H9 (cell line): ENCODE data around the gene ITGB3. TPM values are rescaled to one million over a fixed set of nuclear protein-coding genes. Genes with fewer than 3 reads are reported as not detected.

Experiments
- DNase-seq: peaks from one replicate; pipeline ENCODE4 v3.0.0-alpha.2; 2017
- H2AFZ ChIP-seq: one replicate; pipeline ENCODE4 v1.6.1; 2013; ENCODE audit warnings: mild to moderate bottlenecking, low read length, control low read depth, moderate library complexity
- H2AK5ac ChIP-seq: 2 replicates; pipeline ENCODE4 v1.6.1; 2013; ENCODE audit warnings: low read length, control low read depth, mixed read lengths; ENCODE audit not compliant: insufficient read length
- H2BK120ac ChIP-seq: one replicate; pipeline ENCODE4 v1.6.1; 2013; ENCODE audit warnings: low read depth, mild to moderate bottlenecking, low read length, control low read depth, inconsistent platforms; ENCODE audit not compliant: poor library complexity, severe bottlenecking
- H2BK12ac ChIP-seq: 2 replicates; pipeline ENCODE4 v1.6.1; 2013; ENCODE audit warnings: low read length, control low read depth, mixed read lengths, low read depth; ENCODE audit not compliant: insufficient read length
- H2BK15ac ChIP-seq: 2 replicates; pipeline ENCODE4 v1.6.1; 2013; ENCODE audit warnings: low read depth, low read length, control low read depth
- H2BK20ac ChIP-seq: one replicate; pipeline ENCODE4 v1.6.1; 2013; ENCODE audit warnings: low read depth, mild to moderate bottlenecking, low read length, control low read depth, inconsistent platforms; ENCODE audit not compliant: poor library complexity, severe bottlenecking
- H2BK5ac ChIP-seq: 2 replicates; pipeline ENCODE4 v1.6.1; 2013; ENCODE audit warnings: low read length, control low read depth, mixed read lengths; ENCODE audit not compliant: insufficient read length
- H3K14ac ChIP-seq: 2 replicates; pipeline ENCODE4 v1.6.1; 2013; ENCODE audit warnings: low read length, control low read depth; ENCODE audit not compliant: insufficient read depth
- H3K18ac ChIP-seq: 2 replicates; pipeline ENCODE4 v1.6.1; 2013; ENCODE audit warnings: low read depth, mild to moderate bottlenecking, mixed read lengths, low read length, control low read depth; ENCODE audit not compliant: insufficient read length
- H3K23ac ChIP-seq: 2 replicates; pipeline ENCODE4 v1.6.1; 2013; ENCODE audit warnings: low read length, control low read depth, mixed read lengths, low read depth; ENCODE audit not compliant: insufficient read length
- H3K23me2 ChIP-seq: 2 replicates; pipeline ENCODE4 v1.6.1; 2013; ENCODE audit warnings: low read depth, mild to moderate bottlenecking, mixed read lengths, low read length, control low read depth; ENCODE audit not compliant: insufficient read length, poor library complexity, severe bottlenecking
- H3K27ac ChIP-seq: 2 replicates; pipeline ENCODE4 v1.5.1; 2013; ENCODE audit warnings: low read length, control low read depth, mixed read lengths, low read depth; ENCODE audit not compliant: insufficient read length
- H3K27me3 ChIP-seq: 2 replicates; pipeline ENCODE4 v1.6.1; 2013; ENCODE audit warnings: low read length, control low read depth, inconsistent platforms; ENCODE audit not compliant: insufficient read depth
- H3K4ac ChIP-seq: 2 replicates; pipeline ENCODE4 v1.6.1; 2013; ENCODE audit warnings: low read depth, mild to moderate bottlenecking, control low read depth, inconsistent platforms, low read length, moderate library complexity
- H3K4me1 ChIP-seq: 2 replicates; pipeline ENCODE4 v1.6.1; 2013; ENCODE audit warnings: low read length, control low read depth, inconsistent platforms; ENCODE audit not compliant: insufficient read depth
- H3K4me2 ChIP-seq: 2 replicates; pipeline ENCODE4 v1.6.1; 2013; ENCODE audit warnings: low read length, control low read depth, mixed read lengths; ENCODE audit not compliant: insufficient read length, insufficient read depth
- H3K56ac ChIP-seq: 2 replicates; pipeline ENCODE4 v1.6.1; 2013; ENCODE audit warnings: low read depth, mild to moderate bottlenecking, mixed read lengths, low read length, control low read depth; ENCODE audit not compliant: insufficient read length
- H3K79me1 ChIP-seq: 2 replicates; pipeline ENCODE4 v1.6.1; 2013; ENCODE audit warnings: low read depth, mild to moderate bottlenecking, moderate library complexity, low read length, control low read depth, inconsistent platforms; ENCODE audit not compliant: insufficient read depth, poor library complexity, severe bottlenecking
- H3K79me2 ChIP-seq: 2 replicates; pipeline ENCODE4 v1.6.1; 2013; ENCODE audit warnings: low read length, control low read depth, inconsistent platforms; ENCODE audit not compliant: insufficient read depth
- H3K9ac ChIP-seq: 2 replicates; pipeline ENCODE4 v1.6.1; 2013; ENCODE audit warnings: low read length, control low read depth, mixed read lengths; ENCODE audit not compliant: insufficient read length; ENCODE audit errors: extremely low read depth
- H3K9me3 ChIP-seq: one replicate; pipeline ENCODE4 v1.6.1; 2013; ENCODE audit warnings: low read depth, low read length, inconsistent platforms; ENCODE audit not compliant: control insufficient read depth
- H3T11ph ChIP-seq: one replicate; pipeline ENCODE4 v1.6.1; 2013; ENCODE audit warnings: mild to moderate bottlenecking, low read length, control low read depth, inconsistent platforms
- H4K20me1 ChIP-seq: one replicate; pipeline ENCODE4 v1.6.1; 2013; ENCODE audit not compliant: control insufficient read depth, insufficient read length, insufficient read depth
- H4K5ac ChIP-seq: 2 replicates; pipeline ENCODE4 v1.6.1; 2013; ENCODE audit warnings: low read depth, mild to moderate bottlenecking, mixed read lengths, low read length, control low read depth; ENCODE audit not compliant: insufficient read length
- H4K8ac ChIP-seq: replicated peaks from 2 replicates; pipeline ENCODE4 v1.6.1; 2013; ENCODE audit warnings: low read length, control low read depth, mixed read lengths, low read depth; ENCODE audit not compliant: insufficient read length
- H4K91ac ChIP-seq: 2 replicates; pipeline ENCODE4 v1.6.1; 2013; ENCODE audit warnings: low read depth, mild to moderate bottlenecking, moderate library complexity, mixed read lengths, low read length, control low read depth; ENCODE audit not compliant: insufficient read length
- H3K27ac Mint-ChIP-seq, 3 experiments: 2 replicates in 2 of 3; 3 replicates in 1 of 3; pipeline ENCODE4 v1.8.0; 2020 to 2021; ENCODE audit warnings: mixed read lengths in 3 of 3, mild to moderate bottlenecking in 1 of 3, moderate library complexity in 1 of 3
- H3K27me3 Mint-ChIP-seq: 2 replicates; pipeline ENCODE4 v1.8.0; 2021; ENCODE audit warnings: low read depth, mild to moderate bottlenecking, moderate library complexity, mixed read lengths
- H3K36me3 Mint-ChIP-seq, 3 experiments: 2 replicates in 2 of 3; 3 replicates in 1 of 3; pipeline ENCODE4 v1.8.0; 2020 to 2021; ENCODE audit warnings: low read depth in 3 of 3, mixed read lengths in 3 of 3; ENCODE audit not compliant: insufficient read depth in 1 of 3
- H3K4me1 Mint-ChIP-seq, 2 experiments: 2 replicates each; pipeline ENCODE4 v1.8.0; 2020; ENCODE audit warnings: mixed read lengths in 2 of 2
- H3K4me3 Mint-ChIP-seq, 2 experiments: 2 replicates in 1 of 2; 3 replicates in 1 of 2; pipeline ENCODE4 v1.8.0; 2020 to 2021; ENCODE audit warnings: mild to moderate bottlenecking in 2 of 2, mixed read lengths in 2 of 2, moderate library complexity in 1 of 2
- H3K9me3 Mint-ChIP-seq, 2 experiments: 2 replicates in 1 of 2; 3 replicates in 1 of 2; pipeline ENCODE4 v1.8.0; 2020; ENCODE audit warnings: mild to moderate bottlenecking in 2 of 2, mixed read lengths in 2 of 2, moderate library complexity in 1 of 2
- CTCF ChIP-seq: fragments of 200-600 bp; sonication (generic); conservative IDR thresholded peaks from 3 replicates; pipeline ENCODE4 v1.8.0; 2021; ENCODE audit warnings: antibody characterized with exemption, mild to moderate bottlenecking
- WGBS: extraction: QIAGEN DNeasy Blood & Tissue Kit; methylation state at CpG from one replicate; pipeline ENCODE4 v1.1.7; 2013; ENCODE audit warnings: missing lambda C conversion rate, low lambda C conversion rate, mixed read lengths; ENCODE audit not compliant: insufficient read length; ENCODE audit errors: extremely low coverage; 5-methylcytosine and 5-hydroxymethylcytosine counted together
- total RNA-seq: library from RNA; stranded (reverse); gene quantifications from 2 replicates; pipeline ENCODE4 v1.2.1, GENCODE V29; 2021

ITGB3 gene
- total RNA-seq, 1 experiment from 2014 or later: not detected

- H3K79me2 ChIP-seq: no peaks in the 10 kb centered on the region
- H3K4me2 ChIP-seq: no peak overlapping the region
- no peaks in the 10 kb centered on the region for H3K79me1 ChIP-seq
- no peak overlapping the region for H4K91ac ChIP-seq
- no peaks in the 10 kb centered on the region for H4K20me1 ChIP-seq
- H3K9ac ChIP-seq: no peak overlapping the region
- peaks cover 2% of the 10 kb centered on the region; the same call in 1 of the 2 replicates for H3K27me3 Mint-ChIP-seq
- H3T11ph ChIP-seq: no peak overlapping the region
- H2BK120ac ChIP-seq: no peak overlapping the region
- no CpG with 5 or more reads among the region's 3 CpGs for WGBS
- no peaks in the 10 kb centered on the region for H3K36me3 Mint-ChIP-seq
- H3K9me3 Mint-ChIP-seq: no peaks in the 10 kb centered on the region; a peak in 1 of 5 replicates
- H3K56ac ChIP-seq: no peak overlapping the region
- no peak overlapping the region for H3K27ac ChIP-seq
- no peak overlapping the region for H2BK12ac ChIP-seq
- no peak overlapping the region for H3K18ac ChIP-seq
- no peak overlapping the region for H3K23ac ChIP-seq
- no peak overlapping the region for H2BK20ac ChIP-seq
- no peak overlapping the region for H4K8ac ChIP-seq
- no peak for TF ChIP-seq CTCF
- no peak overlapping the region for H2BK15ac ChIP-seq
- no peak overlapping the region for H2AFZ ChIP-seq
- no peak overlapping the region for H2AK5ac ChIP-seq
- H3K27ac Mint-ChIP-seq: no peak overlapping the region
- no peak overlapping the region for H3K4ac ChIP-seq
- H3K9me3 ChIP-seq: no peaks in the 10 kb centered on the region
- no peaks in the 10 kb centered on the region for H3K4me1 Mint-ChIP-seq
- no peak overlapping the region for H4K5ac ChIP-seq
- H3K27me3 ChIP-seq: no peaks in the 10 kb centered on the region
- no peak overlapping the region for H3K4me3 Mint-ChIP-seq
- no peaks in the 10 kb centered on the region for H3K4me1 ChIP-seq
- H2BK5ac ChIP-seq: no peak overlapping the region
- no peaks in the 10 kb centered on the region for H3K23me2 ChIP-seq
- DNase-seq: no peak
- no peak overlapping the region for H3K14ac ChIP-seq
These were observed 13.5 kb upstream of the ITGB3 start for GRCh38 chr17:47239967-47240651.
